22Rv1 (cell line): ENCODE results near the gene ATP2B2.

ENCODE experiments used
- CTCF ChIP-seq: fragments of 450-650 bp; IDR thresholded peaks from 2 replicates; pipeline ENCODE4 v1.5.1; 2017; ENCODE audit warnings: mild to moderate bottlenecking
- ZFX ChIP-seq: fragments of 450-650 bp; IDR thresholded peaks from 2 replicates; pipeline ENCODE4 v1.6.1; 2017; ENCODE audit warnings: antibody characterized with exemption, borderline replicate concordance

GRCh38 chr3:10319251-10319650, 186.1 kb downstream of the ATP2B2 start:
- TF ChIP-seq CTCF = no peak
- no peak for TF ChIP-seq ZFX
